GM21423 (cell line): ENCODE results near the gene NDFIP1.
A peak's percentile ranks its signal among the peaks of the same experiment; 100 is the strongest.

Source experiments
- ATAC-seq: cut with Tn5 transposase; IDR thresholded peaks from one replicate; pipeline ENCODE4 v1.9.1; 2021; ENCODE audit warnings: mild to moderate bottlenecking, moderate library complexity; ENCODE audit not compliant: unreplicated experiment

NDFIP1 gene

DNA sequence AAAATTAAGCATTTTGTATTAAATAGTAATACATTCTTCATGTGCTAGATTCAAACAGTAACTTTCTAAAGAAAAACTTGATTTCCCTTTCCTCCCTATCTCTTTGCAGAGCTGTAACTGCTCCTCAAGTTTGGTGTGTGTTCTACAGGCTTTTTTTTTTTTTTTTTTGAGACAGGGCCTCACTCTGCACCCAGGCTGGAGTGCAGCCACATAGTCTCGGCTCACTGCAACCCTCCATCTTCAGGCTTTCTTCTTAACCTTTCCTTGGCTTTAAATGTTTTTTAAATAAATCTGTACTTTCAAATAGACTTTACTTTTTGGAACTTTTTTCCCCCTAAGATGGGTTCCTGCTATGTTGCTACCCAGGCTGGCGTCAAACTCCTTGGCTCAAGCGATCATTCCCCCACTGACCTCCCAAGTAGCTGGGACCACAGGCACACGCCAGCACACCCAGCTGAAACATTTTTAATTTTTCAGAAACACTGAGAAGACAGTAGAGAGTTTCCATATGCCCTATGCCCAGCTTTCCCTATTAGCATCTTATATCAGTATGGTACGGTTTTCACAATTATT lies 9.1 kb downstream of the NDFIP1 start:
- no peak for ATAC-seq

- no peak for ATAC-seq
These were observed 9.6 kb downstream of the NDFIP1 start for GRCh38 chr5:142118155-142118686.

- no peak for ATAC-seq
These were observed 10.6 kb downstream of the NDFIP1 start for GRCh38 chr5:142119051-142119625.

GRCh38 chr5:142120247-142120935 lies 11.8 kb downstream of the NDFIP1 start:
- no peak for ATAC-seq

- no peak for ATAC-seq
These were observed 13.5 kb downstream of the NDFIP1 start for GRCh38 chr5:142122121-142122520.

- ATAC-seq = no peak
These were observed 16.8 kb downstream of the NDFIP1 start for GRCh38 chr5:142125378-142125777.

DNA sequence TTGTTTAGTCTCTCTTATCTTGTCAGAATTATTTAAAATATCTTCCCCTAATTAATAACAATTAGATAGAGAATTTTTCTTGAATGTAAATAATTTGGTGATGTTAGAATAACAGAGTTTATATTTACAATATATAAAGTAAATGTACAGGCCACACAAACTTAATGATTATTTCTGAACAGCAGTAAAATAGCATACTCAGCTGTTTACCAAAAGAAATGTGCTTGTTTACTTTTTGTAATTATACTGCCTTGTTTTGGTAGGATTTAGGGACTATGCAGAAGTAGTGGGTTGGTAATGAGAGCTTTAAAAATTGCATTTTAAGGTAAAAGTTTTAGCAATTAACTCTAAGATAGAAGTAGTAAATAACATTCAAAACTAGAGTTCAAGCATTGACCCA lies 17.4 kb downstream of the NDFIP1 start:
- no peak for ATAC-seq

DNA sequence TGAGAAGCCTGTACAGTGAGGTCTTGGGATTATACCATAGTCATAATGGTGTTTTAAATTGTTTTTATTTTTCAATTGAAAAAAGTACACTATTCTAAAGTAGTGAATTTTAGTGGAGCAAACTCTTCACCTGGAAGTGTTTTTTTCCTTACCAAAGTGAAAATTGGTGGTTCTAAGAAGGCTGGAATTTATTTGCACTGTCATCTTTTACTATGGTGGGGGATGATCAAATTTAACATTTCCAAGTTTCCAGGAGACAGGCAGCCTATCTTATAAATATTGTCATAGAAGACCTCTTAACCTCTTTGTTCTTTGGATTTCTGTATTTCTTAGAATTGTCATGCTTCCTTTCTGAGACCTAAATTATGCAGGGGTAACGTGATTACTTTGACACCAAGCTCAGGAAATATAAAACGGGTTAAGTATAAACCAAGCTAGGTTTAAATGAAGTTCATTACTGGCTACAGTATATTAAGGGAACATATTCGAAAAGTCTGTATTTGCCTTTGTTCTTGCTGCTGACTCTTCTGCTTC lies 20.2 kb downstream of the NDFIP1 start:
- no peak for ATAC-seq

- ATAC-seq = no peak
These were observed 21.0 kb downstream of the NDFIP1 start for GRCh38 chr5:142129446-142130066.

- ATAC-seq = no peak
These were observed 22.8 kb downstream of the NDFIP1 start for GRCh38 chr5:142131394-142131793.

DNA sequence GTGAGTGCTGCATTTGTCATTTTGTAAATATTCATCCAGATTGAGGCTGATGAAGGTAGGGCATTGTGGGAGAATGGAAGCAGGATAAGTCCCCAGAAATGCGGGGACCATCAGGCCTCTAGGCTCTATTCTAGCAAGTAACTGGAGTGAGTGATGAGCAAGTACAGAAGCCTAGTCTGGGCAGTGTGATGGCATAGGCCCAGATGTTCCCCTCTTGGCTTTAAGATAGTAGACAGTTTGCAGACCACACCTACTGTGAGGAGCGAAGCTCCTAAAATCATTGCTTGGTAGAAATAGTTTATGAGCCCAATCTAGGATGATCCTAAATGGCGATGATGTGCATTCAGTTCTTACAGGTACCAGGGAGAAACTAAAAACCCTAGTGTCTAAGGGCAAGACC lies 24.3 kb downstream of the NDFIP1 start:
- no peak for ATAC-seq

- ATAC-seq = no peak
These were observed 25.0 kb downstream of the NDFIP1 start for GRCh38 chr5:142133330-142134206.

GRCh38 chr5:142134331-142135010 lies 25.9 kb downstream of the NDFIP1 start:
- no peak for ATAC-seq

- no peak for ATAC-seq
These were observed 32.9 kb downstream of the NDFIP1 start for GRCh38 chr5:142141463-142141862.

- no peak for ATAC-seq
These were observed 35.3 kb downstream of the NDFIP1 start for GRCh38 chr5:142143878-142144277.

GRCh38 chr5:142145106-142145900 lies 36.7 kb downstream of the NDFIP1 start:
- peak; percentile 90 for ATAC-seq

GRCh38 chr5:142149363-142149762 lies 40.8 kb downstream of the NDFIP1 start:
- no peak for ATAC-seq

GRCh38 chr5:142150431-142150830 lies 41.9 kb downstream of the NDFIP1 start:
- no peak for ATAC-seq
